GM21381 (cell line): Measurements from ENCODE around the gene NTM.
"Not testable (repeated sequence)": the region's sequence is repeated elsewhere in the genome, so short reads cannot be mapped to it uniquely, and the experiment has no call there.

Experiments
- ATAC-seq: cut with Tn5 transposase; IDR thresholded peaks from one replicate; pipeline ENCODE4 v1.9.1; 2021; ENCODE audit warnings: mild to moderate bottlenecking, moderate library complexity; ENCODE audit not compliant: unreplicated experiment

NTM gene

DNA sequence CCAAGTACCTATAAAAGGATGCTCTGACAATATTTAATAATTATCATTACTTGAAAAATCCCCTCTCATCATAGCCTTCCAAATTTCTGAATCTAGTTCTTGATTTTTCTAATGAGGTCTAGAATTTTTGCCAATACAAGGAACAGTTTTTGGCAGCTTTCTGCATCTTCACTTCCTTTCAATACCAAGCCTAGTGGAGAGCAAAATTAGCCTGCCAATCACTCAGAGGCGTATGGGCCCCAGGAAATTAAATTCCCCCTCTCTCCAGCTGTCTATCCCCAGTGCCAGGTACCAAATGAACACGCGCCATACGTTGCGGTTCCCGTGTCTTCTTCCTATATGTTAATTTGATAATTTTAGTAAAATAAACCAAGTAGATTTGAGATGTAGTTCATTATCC lies 293.9 kb downstream of the NTM start:
- no peak for ATAC-seq

DNA sequence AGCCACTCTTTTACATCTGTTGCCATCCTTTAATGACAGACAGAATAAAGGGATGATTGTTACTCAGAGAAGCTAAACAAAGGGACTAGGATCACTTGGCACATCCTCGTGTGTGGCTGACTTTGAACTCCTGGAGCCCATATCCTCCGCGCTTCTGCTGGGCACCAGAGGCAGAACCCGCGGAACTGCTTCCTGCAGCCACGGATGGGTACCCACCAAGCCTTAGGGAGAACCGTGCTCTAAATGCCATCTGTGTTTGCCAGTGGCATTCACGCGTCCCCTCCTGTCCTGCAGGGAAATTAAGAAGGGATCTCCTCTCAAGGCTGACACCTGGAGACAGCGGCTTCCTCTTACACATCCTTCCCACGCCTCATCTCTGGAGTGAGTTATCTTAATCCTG lies 294.4 kb downstream of the NTM start:
- ATAC-seq: no peak

DNA sequence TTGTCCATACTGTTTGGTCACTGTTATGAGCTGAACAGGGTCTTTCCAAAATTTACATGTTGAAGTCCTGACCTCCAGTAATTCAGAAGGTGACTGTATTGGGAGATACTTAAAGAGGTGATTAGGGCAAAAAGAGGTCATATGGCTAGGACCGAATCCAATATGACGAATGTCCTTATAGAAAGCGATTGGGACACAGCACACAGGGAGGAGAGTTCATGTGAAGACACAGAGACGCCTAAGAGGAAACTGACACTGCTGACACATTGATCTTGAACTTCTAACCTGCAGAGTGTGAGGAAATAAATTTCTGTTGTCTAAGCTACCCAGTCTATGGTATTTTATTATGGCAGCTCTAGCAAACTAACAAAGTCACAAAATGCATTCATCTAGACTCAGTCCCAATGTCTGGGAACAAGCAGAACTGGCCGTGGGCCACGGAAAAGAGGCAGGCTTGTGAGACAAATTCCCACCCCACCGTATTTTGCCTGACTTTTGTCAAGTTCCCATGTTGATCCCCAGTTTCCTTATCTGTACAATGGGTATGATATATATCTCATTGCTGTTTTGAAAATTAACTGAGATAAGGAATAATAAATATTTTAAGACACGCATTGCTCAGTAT lies 295.0 kb downstream of the NTM start:
- ATAC-seq: no peak

DNA sequence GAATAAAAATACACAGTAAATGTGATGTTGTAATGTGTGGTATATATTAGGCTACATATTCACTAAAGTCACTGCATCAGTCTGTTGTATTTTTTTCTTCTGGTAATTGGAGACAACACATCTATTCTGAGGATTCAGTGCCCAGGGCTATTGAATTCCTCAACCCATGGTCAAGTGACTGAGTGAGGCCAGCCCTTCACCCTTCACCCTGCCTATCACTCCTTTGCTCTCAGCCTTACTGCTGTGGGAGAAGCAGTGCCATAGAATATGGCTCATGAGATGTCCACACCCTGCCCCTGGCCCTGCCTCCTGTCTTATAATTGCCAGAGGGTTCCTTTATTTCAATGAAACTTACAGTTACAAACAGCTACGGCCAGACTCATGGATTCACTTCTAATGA lies 295.6 kb downstream of the NTM start:
- ATAC-seq: no peak

DNA sequence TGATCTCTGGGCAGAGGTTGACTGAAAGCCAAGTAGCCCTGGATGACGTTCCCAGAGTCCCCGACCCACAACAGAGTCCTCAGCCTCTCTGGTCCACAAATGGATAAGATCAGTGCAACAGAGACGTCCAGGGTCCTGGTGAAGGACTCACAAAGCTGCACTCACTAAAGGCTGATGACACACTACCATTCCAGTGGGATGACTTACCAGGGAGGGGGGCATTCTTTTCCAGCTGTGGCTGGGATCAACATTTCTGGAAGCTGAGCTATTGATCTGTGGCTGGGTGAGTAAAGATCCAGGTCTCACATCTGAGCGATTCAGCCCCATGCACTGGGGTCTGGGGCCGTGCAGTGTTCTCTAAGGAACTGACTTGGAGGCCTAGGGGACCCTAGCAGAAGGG lies 296.2 kb downstream of the NTM start:
- ATAC-seq: no peak

DNA sequence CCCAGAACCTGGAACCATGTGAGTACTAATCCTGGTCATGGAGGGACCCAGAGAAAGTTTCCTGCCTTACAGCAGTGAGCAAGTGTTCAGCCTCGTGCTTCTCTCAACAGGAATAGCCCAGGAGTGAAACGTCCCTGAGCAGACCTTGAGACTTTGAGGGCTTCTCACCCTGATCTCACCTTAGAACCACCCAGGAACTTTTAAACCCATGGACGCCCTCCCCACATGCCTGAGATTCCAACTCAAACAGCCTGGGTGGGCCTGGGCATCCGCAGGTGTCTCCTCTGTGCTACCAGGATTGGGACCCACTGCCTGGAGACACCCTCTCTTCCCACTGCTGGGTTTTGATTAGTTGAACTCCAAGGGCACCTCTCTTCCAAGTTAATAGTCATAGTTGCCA lies 297.2 kb downstream of the NTM start:
- no peak for ATAC-seq

DNA sequence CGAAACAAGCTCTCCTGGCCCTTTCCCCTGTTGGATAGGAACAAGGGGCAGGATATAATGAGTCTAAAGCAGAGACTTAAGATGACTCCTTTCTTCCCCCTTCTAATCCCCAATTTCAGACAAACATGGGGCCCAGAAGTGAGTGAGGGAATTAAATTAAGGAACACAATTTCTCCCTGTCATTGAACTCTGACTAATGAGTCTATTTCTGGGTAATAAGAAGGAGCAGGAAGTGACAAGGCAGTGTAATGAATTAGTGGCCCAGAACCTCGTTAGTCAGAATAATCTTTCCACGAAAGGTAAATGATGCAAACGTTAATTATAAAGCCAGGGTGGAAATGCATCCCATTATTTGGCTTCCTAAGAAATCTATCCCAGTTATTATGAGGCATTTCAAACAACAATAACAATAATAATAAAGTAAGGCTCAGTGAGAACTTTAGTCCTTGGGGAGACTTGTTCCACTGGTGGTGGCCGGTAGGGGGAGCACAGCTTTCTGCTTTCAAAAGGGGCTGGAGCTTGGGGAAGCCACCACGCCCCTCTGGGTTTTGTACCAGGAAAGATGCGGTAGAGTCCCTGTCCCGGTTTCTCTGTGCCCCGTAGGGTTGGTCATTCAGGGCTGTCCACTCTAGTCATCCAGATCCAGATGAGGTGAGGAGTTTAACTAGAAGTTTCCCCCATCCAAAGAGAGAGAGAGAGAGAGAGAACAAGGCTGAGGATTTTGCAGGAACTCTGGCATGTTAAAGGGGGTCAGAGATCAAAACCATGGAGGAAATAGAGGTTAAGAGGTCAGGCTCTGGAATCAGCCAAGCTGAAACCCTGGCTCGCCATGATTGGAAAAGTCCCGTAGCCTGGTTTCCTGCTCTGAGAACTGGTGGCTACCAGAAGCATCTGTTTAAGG lies 298.3 kb downstream of the NTM start:
- ATAC-seq: peak; percentile 85

DNA sequence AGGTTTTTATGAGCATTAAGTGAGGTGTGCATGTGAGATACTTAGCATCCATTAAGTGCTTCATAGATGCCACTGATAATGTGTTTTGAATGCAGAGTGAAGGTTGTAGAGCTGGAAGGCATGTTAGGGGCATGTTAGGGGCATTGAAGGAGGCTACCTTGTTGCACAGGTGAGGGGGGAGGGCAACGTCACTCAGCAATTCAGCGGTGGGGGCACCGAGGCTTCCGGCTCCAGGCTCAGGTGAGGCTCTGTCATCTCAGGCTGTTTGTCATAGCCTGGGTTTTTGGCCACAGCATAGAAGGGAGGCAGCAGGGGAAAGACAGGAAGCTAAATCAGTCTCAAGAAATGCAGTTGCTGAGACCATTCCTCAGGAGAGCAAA lies 299.0 kb downstream of the NTM start:
- no peak for ATAC-seq

DNA sequence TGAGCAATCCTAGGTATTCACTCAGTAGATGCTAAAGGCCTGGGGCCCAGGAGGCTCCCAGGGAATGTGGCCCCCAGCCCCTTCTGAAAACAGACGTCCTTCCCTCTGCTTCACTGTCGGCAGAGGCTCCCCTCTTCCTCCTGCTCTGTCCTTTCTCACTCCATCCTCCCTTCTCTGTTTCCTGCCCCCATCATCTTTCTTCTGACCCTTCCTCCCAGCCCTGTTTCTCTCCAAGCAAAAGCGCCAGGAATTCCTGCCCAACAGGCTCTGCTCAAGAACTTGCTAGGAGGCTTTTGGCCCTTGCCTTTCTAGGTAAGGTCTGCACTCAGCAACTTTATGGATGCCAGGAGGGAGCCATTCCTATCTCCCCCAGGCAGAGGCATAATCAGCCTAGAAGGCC lies 300.5 kb downstream of the NTM start:
- no peak for ATAC-seq

DNA sequence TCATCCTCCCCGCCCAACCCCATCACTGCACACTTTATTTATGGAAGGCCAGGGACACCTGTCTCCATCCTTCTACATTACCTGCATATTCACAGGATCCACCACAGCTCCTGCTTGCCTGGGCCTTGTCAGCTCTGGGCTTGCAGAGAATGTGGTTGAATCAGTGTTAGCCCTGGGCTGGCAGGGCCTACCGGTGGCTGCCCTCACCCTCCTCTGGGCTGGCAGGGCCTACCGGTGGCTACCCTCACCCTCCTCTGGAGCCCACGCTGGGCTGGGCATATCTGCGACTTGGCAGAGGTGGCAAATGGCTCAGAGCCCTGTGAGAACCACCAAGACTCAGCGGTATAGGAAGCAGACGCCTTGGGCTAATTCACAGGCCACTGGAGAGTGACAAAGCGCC lies 300.9 kb downstream of the NTM start:
- no peak for ATAC-seq

DNA sequence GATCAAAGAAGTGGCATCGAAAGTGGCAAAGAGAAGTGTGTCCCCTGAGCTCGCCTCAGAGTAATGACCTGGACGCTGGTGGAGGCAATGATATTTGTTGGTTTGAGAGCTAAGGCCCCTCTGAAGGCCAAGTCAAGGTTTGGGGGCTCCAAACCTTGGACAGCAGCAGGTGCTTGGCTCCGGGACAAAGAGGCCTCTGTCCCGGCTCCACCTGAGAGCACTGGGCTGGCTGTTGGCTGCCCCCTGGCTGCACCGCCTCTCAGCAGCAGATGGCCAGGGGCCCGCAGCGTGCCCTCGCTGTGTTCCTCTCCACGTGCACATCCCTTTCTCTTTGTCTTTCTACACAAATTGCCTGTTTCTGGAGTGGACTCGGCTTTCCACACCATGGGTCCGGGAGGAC lies 301.3 kb downstream of the NTM start:
- ATAC-seq: no peak

DNA sequence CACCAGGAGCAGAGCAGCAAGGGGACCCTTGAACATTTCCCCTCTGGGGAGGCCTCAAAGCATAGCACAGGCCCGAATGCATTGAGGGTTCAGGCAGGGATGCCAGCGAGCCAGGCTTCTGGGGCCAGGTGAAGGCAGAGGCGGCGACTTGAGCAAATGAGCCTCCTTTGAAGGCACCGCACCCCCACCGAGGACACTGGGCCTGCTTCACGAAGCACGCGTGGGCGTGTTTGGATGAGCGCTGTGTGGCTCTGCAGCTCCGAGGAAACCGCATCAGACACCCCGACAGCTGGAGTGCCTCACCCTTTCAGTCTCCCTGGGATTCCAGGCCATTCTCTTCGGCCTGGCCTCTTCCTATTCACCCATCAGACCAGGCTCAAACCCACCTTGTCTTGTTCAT lies 301.8 kb downstream of the NTM start:
- no peak for ATAC-seq

DNA sequence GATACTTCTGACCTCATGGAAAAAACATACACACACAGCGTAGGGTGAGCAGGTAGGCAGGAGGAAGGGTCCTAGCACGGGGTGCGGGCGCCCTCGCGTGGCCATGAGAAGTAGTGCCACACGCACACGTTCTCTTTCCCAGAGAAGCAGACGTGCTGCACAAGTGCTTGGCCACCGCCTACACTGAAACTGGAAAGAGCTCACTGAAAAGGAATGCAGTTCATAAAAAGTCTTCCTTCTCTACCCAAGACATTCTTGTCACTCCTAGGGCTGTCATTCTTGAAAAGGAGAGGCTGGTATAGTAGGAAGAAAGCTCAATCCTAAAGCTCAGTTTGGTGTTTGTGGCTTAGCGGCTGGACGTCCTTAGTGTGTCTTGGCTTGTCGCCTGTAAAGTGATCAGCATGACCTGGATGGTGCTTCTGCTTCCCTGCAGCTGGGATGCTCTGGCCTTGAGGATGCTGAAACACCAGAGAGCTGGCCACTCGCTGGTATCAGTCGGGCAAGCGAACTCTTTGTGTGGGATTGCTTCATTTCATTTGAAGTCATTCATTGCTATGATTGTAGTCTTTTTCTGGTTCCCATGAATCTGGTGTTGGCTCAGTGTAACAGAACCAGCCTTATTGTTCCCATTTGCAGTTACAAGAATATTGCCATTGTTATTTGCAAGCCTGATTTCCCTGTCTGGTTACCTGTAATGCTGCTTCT lies 303.8 kb downstream of the NTM start:
- ATAC-seq: peak; percentile 94

DNA sequence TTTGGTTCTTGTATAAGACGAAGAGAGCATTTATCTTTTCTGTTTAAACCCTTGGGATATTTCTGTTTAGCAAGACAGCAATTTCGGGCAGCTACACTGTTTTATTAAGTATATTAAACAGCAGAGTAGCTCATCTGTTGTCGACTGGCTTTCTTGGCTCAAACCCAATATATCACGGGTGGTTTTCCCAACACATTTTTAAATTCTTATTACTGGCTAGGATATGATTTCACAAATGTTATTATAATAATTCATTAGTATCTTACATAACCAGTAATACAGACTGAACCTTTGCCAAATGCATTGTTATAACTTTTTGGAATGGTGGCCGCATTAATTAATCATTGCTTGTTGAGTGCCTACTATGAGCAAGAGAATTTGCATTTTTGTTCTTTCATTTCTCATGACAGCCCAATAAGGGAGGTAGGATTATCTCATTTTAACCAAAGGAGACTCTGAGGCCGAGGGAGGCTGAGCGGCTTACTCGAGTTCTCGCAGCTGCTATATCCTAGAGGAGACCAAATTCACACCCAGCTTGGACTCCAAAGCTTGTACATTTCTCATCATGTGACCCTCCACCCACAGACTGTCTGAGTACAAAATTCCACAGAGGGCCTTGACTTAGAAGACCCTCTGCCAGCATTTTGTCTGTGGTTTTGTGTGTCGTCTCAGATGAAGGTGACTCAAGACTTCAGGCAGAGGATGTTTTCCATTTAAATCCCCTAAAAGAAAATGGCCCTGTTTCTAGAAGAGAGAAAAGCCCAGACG lies 304.9 kb downstream of the NTM start:
- no peak for ATAC-seq

DNA sequence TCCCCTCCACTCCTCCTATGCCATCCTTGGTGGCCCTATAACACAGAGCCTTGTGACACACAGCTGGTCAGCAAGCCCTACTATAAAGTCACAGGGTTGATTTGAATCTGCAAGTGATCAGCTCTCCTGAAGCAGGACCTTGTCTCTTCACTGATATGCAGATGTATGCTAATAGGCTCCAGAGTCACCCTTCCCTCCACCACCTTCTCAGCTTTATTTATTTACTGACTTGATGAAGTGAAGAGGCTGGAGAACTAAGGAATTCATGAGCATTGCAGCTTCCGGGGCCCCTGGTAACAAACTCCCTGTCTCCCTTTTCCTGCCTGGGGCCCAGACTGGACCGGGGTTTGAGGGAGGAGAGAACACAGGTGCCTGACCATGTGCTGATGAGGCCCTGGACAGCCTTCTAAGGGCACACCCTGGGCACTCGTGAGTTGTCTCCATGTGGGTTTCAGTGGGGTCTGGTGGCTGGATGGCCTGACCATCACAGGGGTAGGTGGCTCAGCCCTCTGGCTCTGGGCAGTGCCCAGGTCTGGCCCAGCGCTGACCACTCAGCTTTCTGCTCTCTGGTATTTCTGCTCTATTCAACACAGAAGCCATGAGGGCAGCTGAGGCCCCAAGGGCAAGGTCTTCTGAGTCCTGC lies 307.5 kb downstream of the NTM start:
- no peak for ATAC-seq

DNA sequence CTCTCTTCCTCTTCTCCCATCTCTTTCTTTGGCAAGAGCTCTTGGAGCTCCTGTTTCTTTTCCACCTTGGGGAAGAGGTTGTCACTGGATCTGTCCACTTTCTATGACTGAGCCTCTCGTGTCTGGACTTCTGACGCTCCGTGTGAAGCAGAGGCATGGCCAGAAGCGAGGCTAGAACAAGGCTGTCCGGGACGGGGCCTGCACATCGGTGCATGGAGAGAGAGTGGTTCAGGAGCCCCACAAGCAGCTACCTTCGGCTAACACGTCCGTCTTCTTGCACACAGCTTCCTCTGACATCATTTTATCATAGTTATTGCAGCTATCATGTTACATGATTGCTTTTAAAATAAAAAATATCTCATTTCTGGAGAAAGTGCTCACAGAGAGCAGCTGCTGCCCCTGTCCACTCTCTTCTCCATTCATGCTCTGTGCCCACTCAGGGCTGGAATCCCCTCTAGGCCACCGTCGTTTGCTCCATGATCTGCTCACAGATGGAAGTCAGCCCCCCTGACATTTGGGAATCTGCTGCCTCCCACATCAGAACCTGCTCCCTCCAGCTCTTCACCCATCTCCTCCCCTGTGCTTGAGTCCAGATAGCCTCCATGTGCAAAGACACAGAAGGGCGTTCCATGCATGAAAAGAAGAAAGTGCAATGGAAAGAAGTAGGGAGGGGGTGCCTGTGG lies 308.4 kb downstream of the NTM start:
- ATAC-seq: no peak

DNA sequence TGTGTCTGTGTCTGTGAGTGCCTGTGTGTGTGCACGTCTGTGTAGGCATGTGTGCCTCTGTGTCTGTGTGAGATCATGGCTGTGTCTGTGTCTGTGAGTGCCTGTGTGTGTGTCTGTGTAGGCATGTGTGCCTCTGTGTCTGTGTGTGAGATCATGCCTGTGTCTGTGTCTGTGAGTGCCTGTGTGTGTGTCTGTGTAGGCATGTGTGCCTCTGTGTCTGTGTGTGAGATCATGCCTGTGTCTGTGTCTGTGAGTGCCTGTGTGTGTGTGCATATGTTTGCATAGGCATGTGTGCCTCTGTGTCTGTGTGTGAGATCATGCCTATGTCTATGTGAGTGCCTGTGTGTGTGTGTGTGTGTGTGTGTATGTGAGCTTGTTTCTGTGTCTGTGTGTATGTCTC lies 310.0 kb downstream of the NTM start:
- ATAC-seq: not testable (repeated sequence)

DNA sequence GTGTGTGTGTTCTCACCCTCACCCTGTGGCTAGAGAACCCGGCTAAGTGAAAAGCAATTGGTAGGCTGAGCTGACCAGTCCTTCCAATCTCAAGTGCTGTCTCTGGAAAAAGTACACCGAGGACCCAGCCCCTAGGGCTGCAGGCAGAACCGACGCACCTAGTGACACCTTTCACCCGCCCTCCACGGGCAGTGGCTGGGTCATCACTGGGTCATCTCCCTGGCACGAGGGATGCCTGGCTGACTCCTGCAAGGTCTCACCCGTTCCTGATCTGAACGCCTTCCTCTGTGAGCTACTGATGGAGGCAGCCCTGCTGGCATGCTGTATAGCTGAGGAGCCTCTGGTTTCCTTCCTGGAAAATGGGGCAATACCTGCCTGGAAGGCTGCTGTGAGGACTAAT lies 311.5 kb downstream of the NTM start:
- no peak for ATAC-seq

DNA sequence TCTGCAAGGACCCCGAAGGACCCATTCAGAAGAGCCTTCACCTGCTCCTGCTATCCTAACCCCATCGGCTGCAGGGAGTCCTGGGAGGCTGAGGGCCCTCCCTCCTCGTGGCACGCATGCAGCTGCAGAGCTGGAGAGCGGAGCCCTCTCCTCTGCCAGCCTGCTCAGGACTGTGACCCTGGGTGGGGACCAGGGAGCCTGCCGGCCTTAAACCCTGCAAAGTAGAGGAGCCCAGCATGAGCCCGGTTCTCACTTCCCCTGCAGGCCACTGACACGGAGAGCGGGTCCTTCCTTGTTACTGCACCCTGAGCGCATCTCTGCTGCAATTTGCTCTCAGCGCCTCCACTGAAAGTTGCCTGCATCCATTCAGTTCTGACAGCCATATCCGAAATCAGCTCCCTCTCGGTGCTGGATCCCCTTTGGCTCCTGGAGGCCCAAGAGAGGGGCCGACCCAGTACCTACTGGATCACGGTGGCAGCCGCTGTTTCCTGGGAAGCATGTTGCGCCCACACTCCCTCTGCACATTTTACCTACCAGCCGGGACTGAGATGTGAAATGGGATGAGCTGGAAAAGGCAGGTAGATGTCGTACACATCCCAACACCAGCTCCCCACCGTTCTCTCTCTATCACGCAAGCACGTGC lies 312.1 kb downstream of the NTM start:
- no peak for ATAC-seq

DNA sequence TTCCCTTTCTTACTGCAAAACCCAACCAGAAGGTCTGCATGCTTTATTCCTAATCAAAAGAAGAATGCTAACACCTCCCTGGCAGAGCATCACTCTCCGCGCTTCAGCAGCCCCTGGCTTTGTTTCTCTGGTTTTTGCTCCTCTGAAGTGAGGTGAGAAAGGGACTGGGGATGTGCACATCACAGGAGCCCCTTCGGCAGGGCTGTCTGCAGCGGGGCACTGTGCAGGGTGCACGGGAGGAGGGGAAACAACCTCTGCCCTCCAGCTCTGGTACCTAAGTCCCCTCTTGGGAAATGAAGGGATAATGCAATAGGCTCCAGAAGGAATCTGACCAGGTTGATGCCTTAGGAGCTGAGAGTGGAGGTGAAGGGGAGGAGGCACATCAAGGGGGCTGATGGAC lies 312.7 kb downstream of the NTM start:
- ATAC-seq: no peak
